HL-60/S4 treated with phorbol 12-myristate 13-acetate at 8.2 ng/mL for 4 days and 3 days (cell line): ENCODE results near the gene ZNF487.
"Not testable (repeated sequence)": the region's sequence is repeated elsewhere in the genome, so short reads cannot be mapped to it uniquely, and the experiment has no call there.

Experiments
- in situ Hi-C: fragments of 300-500 bp; cut with MboI; formaldehyde crosslinking; loops from 2 replicates; pipeline ENCODE4 v1.15.0; 2022; ENCODE audit warnings: low sequenced_read_pairs

Gene ZNF487

GRCh38 chr10:43430926-43431663 is 5.8 kb upstream of the ZNF487 start:
- in situ Hi-C loops: no loop called here

GRCh38 chr10:43437141-43437870 is 395 bp downstream of the ZNF487 start:
- in situ Hi-C loops: no loop called here

- in situ Hi-C loops: loop anchor here (10.0 kb wide), 1 partner anchor 46 kb away; no protein-coding TSS in a partner anchor
Observed at GRCh38 chr10:43440463-43441134, 3.7 kb downstream of the ZNF487 start.

- in situ Hi-C loops: loop anchor here (10.0 kb wide), 1 partner anchor 50 kb away; no protein-coding TSS in a partner anchor
Observed at GRCh38 chr10:43444323-43444722, 7.4 kb downstream of the ZNF487 start.

- in situ Hi-C loops: loop anchor here (10.0 kb wide), 1 partner anchor 50 kb away; no protein-coding TSS in a partner anchor
Observed at GRCh38 chr10:43444897-43445466, 8.1 kb downstream of the ZNF487 start.

GRCh38 chr10:43446219-43447017 is 9.5 kb downstream of the ZNF487 start:
- in situ Hi-C loops: loop anchor here (10.0 kb wide), 1 partner anchor 52 kb away; no protein-coding TSS in a partner anchor

- in situ Hi-C loops: loop anchor here (10.0 kb wide), 1 partner anchor 54 kb away; no protein-coding TSS in a partner anchor
Observed at GRCh38 chr10:43448742-43449141, 11.8 kb downstream of the ZNF487 start.

GRCh38 chr10:43452356-43452914 is 15.5 kb downstream of the ZNF487 start:
- in situ Hi-C loops: no loop called here

- in situ Hi-C loops: no loop called here
Observed at GRCh38 chr10:43453266-43453831, 16.4 kb downstream of the ZNF487 start.

GRCh38 chr10:43454025-43454424 is 17.1 kb downstream of the ZNF487 start:
- in situ Hi-C loops: not testable (repeated sequence)

GRCh38 chr10:43456561-43456960 is 19.6 kb downstream of the ZNF487 start:
- in situ Hi-C loops: not testable (repeated sequence)

- in situ Hi-C loops: no loop called here
Observed at GRCh38 chr10:43458227-43458626, 21.3 kb downstream of the ZNF487 start.

- in situ Hi-C loops: no loop called here
Observed at GRCh38 chr10:43461950-43462349, 25.0 kb downstream of the ZNF487 start.

- in situ Hi-C loops: not testable (repeated sequence)
Observed at GRCh38 chr10:43465086-43465735, 28.3 kb downstream of the ZNF487 start.

- in situ Hi-C loops: not testable (repeated sequence)
Observed at GRCh38 chr10:43465736-43466120, 28.8 kb downstream of the ZNF487 start.

GRCh38 chr10:43471146-43471545 is 34.2 kb downstream of the ZNF487 start:
- in situ Hi-C loops: no loop called here

GRCh38 chr10:43471935-43472720 is 35.2 kb downstream of the ZNF487 start:
- in situ Hi-C loops: no loop called here

GRCh38 chr10:43479275-43479674 is 42.4 kb downstream of the ZNF487 start:
- in situ Hi-C loops: no loop called here
